Keratinocyte (primary cell): ENCODE results near the gene TTC39B. TPM values are rescaled to one million over a fixed set of nuclear protein-coding genes. Genes with fewer than 3 reads are reported as not detected.

ENCODE experiments used
- DNase-seq: peaks from one replicate; pipeline ENCODE4 v3.0.0-alpha.2; 2011; ENCODE audit warnings: low read depth, missing footprints, low spot score
- FAIRE-seq: peaks from 2 replicates; lab custom pipeline; 2011; peaks lifted over from hg19 to GRCh38; lab: Jason Lieb, UNC
- H2AFZ ChIP-seq: 2 replicates; pipeline ENCODE4 v1.6.0; 2012; ENCODE audit warnings: low read length, control low read depth, inconsistent platforms; ENCODE audit not compliant: control insufficient read depth
- H3K27ac ChIP-seq: 2 replicates; pipeline ENCODE4 v1.5.1; 2011; ENCODE audit warnings: low read length; ENCODE audit not compliant: control insufficient read depth, insufficient read depth
- H3K27me3 ChIP-seq: 3 replicates; pipeline ENCODE4 v1.6.0; 2011; ENCODE audit warnings: low read length; ENCODE audit not compliant: control insufficient read depth, insufficient read depth; ENCODE audit errors: extremely low read depth
- H3K36me3 ChIP-seq, 2 experiments: 2 replicates in 1 of 2; 3 replicates in 1 of 2; pipeline ENCODE4 v1.5.1; 2011; ENCODE audit warnings: low read length in 2 of 2, mild to moderate bottlenecking in 1 of 2; ENCODE audit not compliant: control insufficient read depth in 2 of 2, insufficient read depth in 2 of 2; ENCODE audit errors: extremely low read depth in 1 of 2
- H3K4me1 ChIP-seq: 3 replicates; pipeline ENCODE4 v1.5.1; 2011; ENCODE audit warnings: low read length; ENCODE audit not compliant: control insufficient read depth, insufficient read depth; ENCODE audit errors: extremely low read depth
- H3K4me2 ChIP-seq: 3 replicates; pipeline ENCODE4 v1.6.0; 2011; ENCODE audit warnings: low read depth, low read length; ENCODE audit not compliant: control insufficient read depth, insufficient read depth; ENCODE audit errors: extremely low read depth
- H3K4me3 ChIP-seq, 3 experiments: fragments of 200-600 bp in 1 of 3; sonication (generic) in 1 of 3; 2 replicates in 2 of 3; 3 replicates in 1 of 3; pipeline ENCODE4 v1.5.1; 2011 to 2016; ENCODE audit warnings: low read length in 3 of 3, mild to moderate bottlenecking in 3 of 3, control low read depth in 2 of 3, inconsistent platforms in 1 of 3, low read depth in 1 of 3, mixed read lengths in 1 of 3, mixed run types in 1 of 3, moderate library complexity in 1 of 3; ENCODE audit not compliant: control insufficient read depth in 2 of 3, insufficient read depth in 2 of 3; ENCODE audit errors: extremely low read depth in 1 of 3
- H3K79me2 ChIP-seq: 2 replicates; pipeline ENCODE4 v1.6.0; 2012; ENCODE audit warnings: low read length; ENCODE audit not compliant: control insufficient read depth, insufficient read depth
- H3K9ac ChIP-seq: 3 replicates; pipeline ENCODE4 v1.6.0; 2011; ENCODE audit warnings: low read length; ENCODE audit not compliant: control insufficient read depth, insufficient read depth; ENCODE audit errors: extremely low read depth
- H3K9me1 ChIP-seq: 3 replicates; pipeline ENCODE4 v1.6.0; 2011; ENCODE audit warnings: low read length; ENCODE audit not compliant: control insufficient read depth, insufficient read depth; ENCODE audit errors: extremely low read depth
- H3K9me3 ChIP-seq: 2 replicates; pipeline ENCODE4 v1.5.1; 2012; ENCODE audit warnings: low read depth, low read length; ENCODE audit not compliant: control insufficient read depth
- H4K20me1 ChIP-seq: 3 replicates; pipeline ENCODE4 v1.6.0; 2011; ENCODE audit warnings: low read length; ENCODE audit not compliant: control insufficient read depth, insufficient read depth; ENCODE audit errors: extremely low read depth
- CTCF ChIP-seq, 3 experiments: IDR thresholded peaks in 1 of 3; conservative IDR thresholded peaks in 1 of 3; optimal IDR thresholded peaks in 1 of 3; 2 replicates in 2 of 3; 3 replicates in 1 of 3; pipeline versions ENCODE3 to v1.5.1; 2011; ENCODE audit warnings: low read length in 3 of 3, mild to moderate bottlenecking in 3 of 3, moderate library complexity in 2 of 3, control low read depth in 1 of 3, inconsistent platforms in 1 of 3; ENCODE audit not compliant: insufficient read depth in 2 of 3; ENCODE audit errors: extremely low read depth in 1 of 3
- EZH2 ChIP-seq: IDR thresholded peaks from one replicate; pipeline ENCODE4 v1.6.1; 2012; ENCODE audit warnings: inconsistent platforms, mild to moderate bottlenecking, low read length, moderate library complexity
- dilution Hi-C: fragments of 300-500 bp; cut with MboI; formaldehyde crosslinking; loops from one replicate; pipeline ENCODE4 v1.7.0; 2020; ENCODE audit warnings: low sequenced_read_pairs; ENCODE audit not compliant: extremely low pct_ligation_motif_present
- polyA plus RNA-seq, 5 experiments: library from polyadenylated mRNA; depleted of rRNA in 3 of 5; stranded (reverse) in 3 of 5; stranded (forward) in 1 of 5; unstranded in 1 of 5; fragments of >200 nt; gene quantifications; 1 replicate in 1 of 5; 2 replicates in 3 of 5; 3 replicates in 1 of 5; pipeline versions ENCODE4 v1.2.1 to v1.2.3, GENCODE V29; 2011 to 2012; ENCODE audit warnings: missing spikeins in 2 of 5, low read depth in 1 of 5, low replicate concordance in 1 of 5

Gene TTC39B
- polyA plus RNA-seq, 1 donor (not counting 4 experiments of a cell fraction or from before 2014, with no cell fraction given), result 9.7 TPM

GRCh38 chr9:15150939-15151338 lies 156.1 kb downstream of the TTC39B start:
- dilution Hi-C loops, result no loop called here
- Histone ChIP-seq H2AFZ (no peak overlapping the region), H3K79me2 (no peaks in the 10 kb centered on the region), H3K27ac (no peak overlapping the region), H3K9me3 (no peaks in the 10 kb centered on the region), H3K27me3 (no peaks in the 10 kb centered on the region), H3K36me3 (no peaks in the 10 kb centered on the region), H3K4me3 (no peak overlapping the region), H3K4me2 (no peak overlapping the region), H3K9me1 (no peaks in the 10 kb centered on the region), H3K9ac (no peak overlapping the region), H3K4me1 (no peaks in the 10 kb centered on the region), H4K20me1 (no peaks in the 10 kb centered on the region)
- FAIRE-seq, result no peak
- DNase-seq, result no peak
- TF ChIP-seq EZH2 (no peak), CTCF (optimal IDR thresholded peaks at IDR 0.05 in 1 of 3, IDR thresholded peaks at IDR 0.05 in 1 of 3, conservative IDR thresholded peaks at IDR 0.05 in 1 of 3; ENCODE audit: extremely low read depth in 1 of 3, insufficient read depth in 2 of 3, low read length in 3 of 3) (no peak)

DNA sequence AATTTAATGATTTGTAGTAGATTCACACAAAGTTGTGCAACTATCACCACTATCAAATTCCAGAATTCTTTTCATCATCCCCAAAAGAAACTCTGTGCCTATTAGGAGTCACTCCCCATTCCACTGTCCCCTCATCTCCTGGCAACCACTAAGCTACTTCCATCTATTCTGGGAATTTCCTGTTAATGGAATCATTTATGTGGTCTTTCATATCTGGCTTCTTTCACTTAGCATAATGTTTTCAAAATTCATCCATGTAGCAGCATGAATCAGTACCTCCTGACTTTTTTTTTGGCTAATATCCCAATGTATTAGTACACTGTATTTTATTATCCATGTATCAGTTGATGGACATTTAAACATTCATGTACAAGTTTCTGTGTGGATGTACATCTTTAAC lies 157.6 kb downstream of the TTC39B start:
- DNase-seq (no peak), FAIRE-seq (no peak)

More for the DNA sequence above, 157.6 kb downstream of the TTC39B start:
- Histone ChIP-seq H3K36me3 (no peaks in the 10 kb centered on the region), H4K20me1 (no peaks in the 10 kb centered on the region), H3K79me2 (no peaks in the 10 kb centered on the region), H3K4me3 (no peak overlapping the region), H2AFZ (no peak overlapping the region), H3K4me2 (no peak overlapping the region), H3K27ac (no peak overlapping the region), H3K4me1 (no peaks in the 10 kb centered on the region), H3K9ac (no peak overlapping the region), H3K9me3 (no peaks in the 10 kb centered on the region), H3K9me1 (no peaks in the 10 kb centered on the region), H3K27me3 (no peaks in the 10 kb centered on the region)
- TF ChIP-seq EZH2, result no peak
- TF ChIP-seq CTCF (optimal IDR thresholded peaks at IDR 0.05 in 1 of 3, IDR thresholded peaks at IDR 0.05 in 1 of 3, conservative IDR thresholded peaks at IDR 0.05 in 1 of 3; ENCODE audit: extremely low read depth in 1 of 3, insufficient read depth in 2 of 3, low read length in 3 of 3), result no peak
- dilution Hi-C loops, result no loop called here
